ENCODE measurements around the gene MEFV. TPM values are rescaled to one million over a fixed set of nuclear protein-coding genes. Genes with fewer than 3 reads are reported as not detected.

The MEFV gene
- not detected in 2 replicates for total RNA-seq

DNA sequence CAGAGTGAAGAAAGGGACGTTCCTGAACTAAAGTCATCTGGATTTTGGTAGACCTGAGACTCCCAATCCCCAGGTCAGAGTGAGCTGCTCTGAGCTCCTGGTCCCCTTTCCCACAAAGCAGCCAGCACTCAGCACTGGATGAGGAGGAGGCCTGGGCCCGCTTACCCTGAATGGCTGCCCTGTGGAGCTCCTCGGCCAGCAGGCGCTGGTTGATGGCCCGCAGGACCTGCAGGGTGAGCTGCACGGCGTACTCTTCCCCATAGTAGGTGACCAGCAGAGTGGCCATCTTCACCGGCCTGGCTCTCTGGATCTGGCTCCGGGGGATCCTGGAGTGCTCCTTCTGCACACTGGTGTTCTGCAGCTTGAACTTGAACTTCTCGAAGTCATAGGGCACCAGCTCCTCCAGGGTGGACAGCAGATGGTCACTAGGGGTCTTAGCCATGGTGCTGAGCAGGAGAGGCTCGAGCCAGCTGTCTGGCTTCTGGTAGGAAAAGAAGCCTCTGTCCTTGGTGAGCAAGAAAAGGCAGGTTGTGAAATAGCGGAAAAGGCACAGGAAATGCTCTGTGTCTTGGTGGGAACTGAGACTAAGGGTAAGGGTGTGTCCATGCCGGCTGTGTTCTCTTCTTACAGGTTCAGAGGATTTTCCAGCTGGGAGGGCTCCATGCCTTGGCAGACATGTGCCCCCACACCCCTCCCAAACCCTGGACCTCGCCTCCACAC, at the start of gene MEFV:
TSS of gene MEFV (minus strand) at position 488 of the 720 bp plus-strand sequence. CDS start at position 442, 46 bp downstream.

DNA sequence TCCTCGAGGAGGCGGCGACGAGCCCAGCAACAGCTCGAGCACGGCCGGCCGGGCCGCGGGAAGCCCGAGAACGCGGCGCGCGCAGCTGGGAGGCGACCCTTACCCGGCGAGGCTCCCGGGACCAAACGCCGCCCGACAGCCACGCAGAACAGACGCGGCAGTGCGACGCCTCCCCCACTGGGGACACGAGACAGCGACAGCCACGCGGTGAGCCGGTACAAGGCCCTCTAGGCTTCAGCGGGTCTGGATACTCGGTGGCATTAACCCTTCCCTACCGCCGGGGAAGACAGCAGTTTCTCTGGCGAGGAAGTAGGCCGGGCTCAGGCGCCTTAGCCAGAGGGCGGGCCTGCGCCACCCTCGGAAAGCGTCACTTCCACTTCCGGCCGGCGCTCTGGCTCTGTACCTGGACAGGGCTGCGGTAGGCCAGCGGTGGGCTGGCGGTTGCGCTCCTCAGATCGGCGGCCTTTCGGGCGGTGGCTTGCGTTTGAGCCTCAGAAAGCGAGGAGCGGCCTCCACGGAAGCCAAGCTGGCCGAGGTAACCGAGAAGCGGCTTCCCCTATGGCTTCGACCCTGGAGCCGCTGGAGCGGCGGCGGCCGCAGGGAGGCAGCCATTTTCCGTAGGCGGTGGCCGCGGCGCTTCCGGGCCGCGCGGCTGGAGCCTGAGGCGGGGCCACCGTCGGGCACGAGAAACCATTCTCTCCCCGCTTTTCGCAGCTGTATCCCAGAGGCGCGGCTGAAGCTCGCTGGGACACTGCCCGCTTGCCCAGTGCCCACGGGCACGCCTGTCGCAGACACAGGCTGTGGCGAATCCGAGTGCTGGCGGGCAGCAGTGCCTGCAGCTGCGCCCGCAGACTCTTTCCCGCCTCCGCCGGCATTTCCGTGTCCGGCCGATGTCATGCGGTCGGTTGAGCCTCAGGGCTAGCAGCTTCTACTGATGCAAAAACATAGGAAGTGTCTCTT, 49.0 kb upstream of the MEFV start, which contains the start of the genes TIGD7 and ZNF75A:
TSS of gene TIGD7 (minus strand) at position 322 of the 960 bp plus-strand sequence. CDS start 4,816 bp downstream, outside the sequence.
TSS of gene ZNF75A (plus strand) at position 389 of the 960 bp plus-strand sequence. CDS start 2,932 bp downstream, outside the sequence.

GRCh38 chr16:3282730-3283542, 26.5 kb upstream of the MEFV start, which contains the start of gene ZNF263:
Gene ZNF263, plus strand, starts transcription at chr16:3283491. Its CDS starts 328 bp downstream, at chr16:3283819.

GRCh38 chr16:3234857-3235561, 21.4 kb downstream of the MEFV start, which contains the start of gene ZNF200:
Gene ZNF200, minus strand, starts transcription at chr16:3235158. Its CDS starts 1,403 bp downstream, at chr16:3233755.

Other genes starting within 250 kb of the MEFV start
- gene CLDN9, start 243.7 kb downstream of the MEFV start, total RNA-seq: not detected in 2 replicates
- 0.15 TPM in 1 of 2 replicates, not detected in the other for gene CLDN6, start 238.4 kb downstream of the MEFV start, total RNA-seq
- gene TNFRSF12A, start 236.3 kb downstream of the MEFV start, total RNA-seq: 174 and 225 TPM in 2 replicates
- gene HCFC1R1, start 232.7 kb downstream of the MEFV start, total RNA-seq: 18.6 and 24.1 TPM in 2 replicates
- 30.9 and 37.2 TPM in 2 replicates for gene THOC6, start 232.6 kb downstream of the MEFV start, total RNA-seq
- gene BICDL2, start 219.7 kb downstream of the MEFV start, total RNA-seq: not detected in 2 replicates
- gene MMP25, start 210.1 kb downstream of the MEFV start, total RNA-seq: under 0.01 and 0.15 TPM in 2 replicates
- gene IL32, start 191.0 kb downstream of the MEFV start, total RNA-seq: 824 and 885 TPM in 2 replicates
- gene ZSCAN10, start 157.3 kb downstream of the MEFV start, total RNA-seq: not detected in 2 replicates
- 14.7 and 16.0 TPM in 2 replicates for gene ZNF205, start 144.0 kb downstream of the MEFV start, total RNA-seq
- 4.8 and 4.9 TPM in 2 replicates for gene ZNF213, start 121.6 kb downstream of the MEFV start, total RNA-seq
- 0.13 and 1.9 TPM in 2 replicates for gene OR1F1, start 68.4 kb downstream of the MEFV start, total RNA-seq
- 5.8 and 6.4 TPM in 2 replicates for gene ZNF200, start 21.5 kb downstream of the MEFV start, total RNA-seq
- gene ZNF263, start 26.9 kb upstream of the MEFV start, total RNA-seq: 23.6 and 27.9 TPM in 2 replicates
- 0.73 and 1.5 TPM in 2 replicates for gene TIGD7, start 48.8 kb upstream of the MEFV start, total RNA-seq
- 9.8 and 10.7 TPM in 2 replicates for gene ZNF75A, start 48.9 kb upstream of the MEFV start, total RNA-seq
- not detected in 2 replicates for gene OR2C1, start 99.3 kb upstream of the MEFV start, total RNA-seq
- 6.1 and 6.9 TPM in 2 replicates for gene ZSCAN32, start 144.4 kb upstream of the MEFV start, total RNA-seq
- gene ZNF174, start 144.6 kb upstream of the MEFV start, total RNA-seq: 6.2 and 9.5 TPM in 2 replicates
- gene ZNF597, start 186.9 kb upstream of the MEFV start, total RNA-seq: 1.3 and 1.5 TPM in 2 replicates
- 19.7 and 55.0 TPM in 2 replicates for gene NAA60, start 187.0 kb upstream of the MEFV start, total RNA-seq
- not detected in 2 replicates for gene C16orf90, start 238.9 kb upstream of the MEFV start, total RNA-seq
- 7.6 and 8.7 TPM in 2 replicates for gene CLUAP1, start 244.4 kb upstream of the MEFV start, total RNA-seq

Measured in mammary microvascular endothelial cell (primary cell).